Activated CD8-positive, alpha-beta memory T cell treated with anti-CD3 and anti-CD28 coated beads for 24 hours (primary cell): ENCODE measurements around the gene PAK4.

Experiments
- DNase-seq: peaks from one replicate; pipeline ENCODE4 v3.0.0-alpha.2; 2020

PAK4 gene

DNA sequence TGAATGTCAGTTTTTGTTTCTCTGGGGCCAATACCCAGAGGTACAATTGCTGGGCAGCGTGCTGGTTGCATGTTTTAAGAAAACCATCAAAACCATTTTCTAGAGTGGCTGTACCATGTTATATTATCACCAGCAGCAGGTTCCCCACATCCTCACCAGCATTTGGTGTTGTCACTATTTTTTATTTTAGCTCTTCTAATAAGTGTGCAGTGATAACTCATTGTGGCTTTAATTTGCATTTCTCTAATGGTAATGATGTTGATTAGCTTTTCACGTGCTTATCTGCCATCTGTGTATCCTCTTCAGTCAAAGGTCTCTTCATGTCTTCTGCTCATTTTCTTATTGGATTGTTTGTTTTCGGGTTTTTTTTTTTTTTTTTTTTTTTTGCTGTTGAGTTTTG lies 21.9 kb downstream of the PAK4 start:
- no peak for DNase-seq

GRCh38 chr19:39148939-39149529 lies 23.4 kb downstream of the PAK4 start:
- no peak for DNase-seq

DNA sequence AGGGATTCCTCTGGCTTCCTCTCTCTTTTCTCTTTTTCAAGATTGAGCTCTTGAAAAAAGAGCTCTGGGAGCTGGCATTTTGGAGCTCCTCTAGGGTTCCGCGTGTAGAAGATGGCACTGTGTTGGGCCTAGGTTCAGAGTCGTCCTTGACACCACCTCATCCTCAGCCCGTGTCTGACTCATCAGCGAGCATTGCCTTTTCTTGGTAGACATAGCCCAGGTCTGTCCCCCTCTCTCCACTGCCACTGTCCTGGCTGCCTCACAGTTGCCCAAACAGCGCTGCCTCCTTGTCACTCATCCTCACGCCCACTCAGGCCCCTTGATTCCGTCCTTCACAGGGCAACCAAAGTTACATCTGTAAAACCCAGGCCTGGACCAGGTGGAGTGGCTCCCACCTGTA lies 24.6 kb downstream of the PAK4 start:
- DNase-seq, result no peak

DNA sequence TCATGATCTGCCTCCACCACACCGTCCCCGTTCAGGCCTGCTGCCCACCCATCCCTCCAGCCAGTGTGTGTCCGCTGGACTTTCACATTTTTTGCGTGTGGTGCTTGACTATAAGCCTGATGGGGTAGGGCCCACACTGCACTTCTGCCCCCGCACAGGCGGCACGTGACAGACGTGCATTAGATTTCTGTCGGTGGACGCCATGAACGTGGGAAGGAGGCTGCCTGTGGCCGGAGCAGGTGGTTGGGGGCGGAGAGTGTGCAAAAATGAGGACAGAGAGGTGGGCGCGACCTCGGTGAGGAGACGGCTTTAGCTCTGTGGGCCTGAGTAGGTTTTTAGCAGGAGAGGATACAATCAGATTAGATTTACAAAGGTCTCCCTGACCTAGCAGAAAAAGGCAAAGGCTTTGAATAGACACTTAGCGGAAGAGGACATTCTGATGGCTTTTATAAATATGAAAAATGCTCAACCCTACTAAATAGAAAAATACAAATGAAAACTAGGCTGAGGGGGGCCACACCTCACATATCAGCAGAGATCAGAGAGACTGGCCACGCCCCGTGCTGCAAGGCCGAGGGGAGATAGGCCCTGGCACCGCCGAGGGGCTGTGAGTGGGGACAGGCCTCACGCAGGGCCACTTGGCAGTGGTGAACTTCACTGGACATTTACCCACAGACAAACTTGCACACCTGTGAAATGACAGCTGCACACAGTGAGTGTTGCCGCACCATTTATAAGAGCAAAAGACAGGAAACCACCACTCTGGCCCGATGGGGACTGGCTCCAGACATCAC lies 25.4 kb downstream of the PAK4 start:
- no peak for DNase-seq

DNA sequence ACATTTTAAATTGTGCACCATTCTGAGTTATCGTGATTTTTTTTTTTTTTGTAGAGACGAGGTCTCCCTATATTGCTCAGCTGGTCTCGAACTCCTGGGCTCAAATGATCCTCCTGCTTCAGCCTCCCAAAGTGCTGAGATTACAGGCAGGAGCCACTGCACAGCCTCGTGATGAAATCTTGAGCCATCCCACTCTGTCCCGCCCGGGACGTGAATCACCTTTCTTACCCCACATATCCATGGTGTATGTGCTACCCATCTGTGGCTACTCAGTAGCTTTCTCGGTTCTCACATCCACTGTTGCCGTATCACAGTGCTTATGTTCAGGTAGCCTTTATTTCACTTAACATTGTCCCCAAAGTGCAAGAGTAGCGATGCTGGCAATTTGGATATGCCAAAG lies 26.5 kb downstream of the PAK4 start:
- no peak for DNase-seq

DNA sequence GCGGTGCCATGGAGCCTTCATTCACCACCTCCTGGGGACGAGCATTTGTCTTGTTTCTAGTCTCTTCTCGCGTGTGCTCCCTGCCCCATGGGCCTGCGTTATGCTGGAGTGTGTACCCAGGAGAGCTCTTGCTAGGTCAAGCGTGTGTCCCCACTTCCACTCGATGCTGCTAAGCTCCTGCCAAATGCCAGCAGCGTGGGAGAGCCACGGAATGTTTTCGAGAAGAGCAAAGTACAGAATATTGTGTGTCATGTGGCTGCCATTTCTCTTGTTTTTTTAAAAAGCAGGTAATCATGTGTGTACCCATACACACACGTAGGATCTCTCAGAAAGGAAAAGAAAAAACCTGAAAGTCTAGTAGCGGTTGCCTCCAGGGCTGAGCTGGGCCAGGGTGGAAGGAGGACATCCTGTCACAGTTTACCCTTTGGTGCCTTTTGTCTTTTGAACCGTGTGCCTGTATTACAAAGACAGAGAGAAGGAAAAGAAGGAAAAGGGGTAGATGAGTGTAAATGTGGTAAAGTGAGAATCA lies 28.6 kb downstream of the PAK4 start:
- no peak for DNase-seq

DNA sequence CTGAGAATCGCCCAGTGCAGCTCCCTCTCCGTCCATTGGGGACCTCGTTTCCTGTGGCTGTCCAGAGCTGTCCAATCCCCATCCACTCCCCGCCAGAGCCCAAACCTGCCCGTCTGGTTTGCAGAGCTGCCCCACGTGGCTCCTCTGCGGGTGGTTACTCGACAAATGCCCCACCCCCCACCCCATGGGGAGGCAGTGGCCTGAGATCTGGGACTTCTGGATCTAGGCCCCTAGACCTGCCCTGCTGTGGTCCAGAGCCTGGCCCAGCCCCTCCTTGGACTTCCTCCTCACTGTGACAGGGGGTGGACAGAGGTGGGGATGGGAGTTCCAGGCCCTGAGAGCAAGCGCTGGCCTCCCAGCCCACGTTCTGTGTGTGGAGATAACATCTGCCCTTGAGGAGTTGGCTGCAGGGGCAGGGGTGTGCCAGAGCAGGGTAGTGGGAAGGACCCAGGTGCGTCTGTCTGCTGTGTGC lies 29.1 kb downstream of the PAK4 start:
- DNase-seq, result no peak

DNA sequence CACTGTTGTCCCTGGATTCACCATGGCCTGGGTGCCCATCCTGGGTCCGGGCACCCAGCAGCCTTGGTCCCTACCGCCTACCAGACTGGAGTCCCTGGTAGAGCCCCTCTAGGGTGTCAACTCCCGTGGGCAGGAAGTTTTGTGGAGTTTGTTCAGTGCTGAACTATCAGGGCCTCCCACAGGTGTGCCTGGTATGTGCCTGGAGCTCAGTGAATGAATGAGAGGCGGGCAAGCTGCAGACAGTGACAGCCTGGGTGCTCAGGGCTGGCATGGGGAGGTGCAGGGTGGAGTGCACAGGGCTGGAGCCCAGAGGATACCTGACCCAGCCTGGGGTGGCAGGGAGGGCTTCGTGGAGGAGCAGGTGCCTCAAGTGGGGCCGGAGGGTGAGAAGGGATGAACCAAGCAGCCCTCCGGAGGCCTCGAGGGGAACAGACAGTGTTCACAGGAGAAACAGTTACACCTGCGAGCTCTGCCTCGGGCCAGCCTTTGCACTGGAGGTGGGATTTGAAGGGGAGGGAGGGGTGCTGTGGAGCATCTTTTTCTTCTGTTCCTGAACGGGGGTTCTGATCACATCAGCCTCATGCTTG lies 29.6 kb downstream of the PAK4 start:
- DNase-seq, result no peak

- no peak for DNase-seq
Observed at GRCh38 chr19:39155741-39156140, 30.2 kb downstream of the PAK4 start.

GRCh38 chr19:39156326-39157230 lies 31.0 kb downstream of the PAK4 start:
- DNase-seq, result no peak

DNA sequence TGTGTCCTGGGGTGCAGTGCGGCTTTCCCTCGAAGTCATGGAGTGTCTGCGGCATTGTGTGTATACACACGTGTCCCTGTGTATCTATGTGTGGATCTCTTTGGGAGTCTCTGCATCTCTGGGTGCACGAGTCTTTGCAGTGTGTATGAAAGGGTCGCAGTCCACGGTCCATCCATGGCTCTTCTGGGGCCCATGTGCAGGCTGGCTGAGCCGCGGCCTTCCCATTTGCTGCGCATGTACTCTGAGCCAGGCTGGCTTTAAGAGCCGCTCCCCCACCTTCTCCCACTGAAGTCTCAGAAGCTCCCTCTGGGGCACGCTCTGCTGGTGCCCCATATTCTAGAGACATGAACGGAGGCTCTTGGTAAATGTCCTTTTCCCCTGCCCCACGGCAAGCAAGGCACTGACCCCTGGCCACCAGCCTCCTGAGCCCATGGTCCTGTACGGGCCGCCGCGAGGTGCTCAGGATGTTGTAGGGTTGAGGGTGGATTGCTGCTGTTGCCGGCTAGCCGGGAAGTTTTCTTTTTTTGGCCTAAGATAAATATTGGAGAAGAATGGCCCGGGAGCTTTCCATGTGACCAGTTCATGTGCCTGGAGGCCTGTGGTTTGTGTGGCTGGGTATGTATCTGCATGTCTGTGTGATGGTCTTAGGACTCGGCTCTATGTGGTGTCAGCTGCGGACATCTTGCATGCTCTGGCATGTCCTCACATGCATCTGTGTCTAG lies 31.9 kb downstream of the PAK4 start:
- no peak for DNase-seq

DNA sequence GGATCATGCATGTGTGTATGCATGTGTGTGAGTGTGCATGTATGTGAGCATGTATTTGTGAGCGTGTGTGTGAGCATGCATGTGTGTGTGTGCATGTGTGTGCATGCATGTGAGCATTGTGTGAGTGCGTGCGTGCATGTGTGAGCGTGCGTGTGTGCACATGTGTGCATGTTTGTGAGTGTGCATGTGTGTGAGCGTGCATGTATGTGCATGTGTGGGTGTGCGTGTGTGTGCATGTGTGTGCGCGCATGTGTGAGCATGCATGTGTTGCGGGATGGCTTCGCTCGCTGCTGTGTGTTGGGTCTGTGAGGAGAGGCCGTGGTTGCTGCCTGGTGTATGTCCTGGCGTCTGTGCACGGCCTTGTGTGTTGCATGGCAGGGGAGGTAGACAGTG lies 32.4 kb downstream of the PAK4 start:
- no peak for DNase-seq

DNA sequence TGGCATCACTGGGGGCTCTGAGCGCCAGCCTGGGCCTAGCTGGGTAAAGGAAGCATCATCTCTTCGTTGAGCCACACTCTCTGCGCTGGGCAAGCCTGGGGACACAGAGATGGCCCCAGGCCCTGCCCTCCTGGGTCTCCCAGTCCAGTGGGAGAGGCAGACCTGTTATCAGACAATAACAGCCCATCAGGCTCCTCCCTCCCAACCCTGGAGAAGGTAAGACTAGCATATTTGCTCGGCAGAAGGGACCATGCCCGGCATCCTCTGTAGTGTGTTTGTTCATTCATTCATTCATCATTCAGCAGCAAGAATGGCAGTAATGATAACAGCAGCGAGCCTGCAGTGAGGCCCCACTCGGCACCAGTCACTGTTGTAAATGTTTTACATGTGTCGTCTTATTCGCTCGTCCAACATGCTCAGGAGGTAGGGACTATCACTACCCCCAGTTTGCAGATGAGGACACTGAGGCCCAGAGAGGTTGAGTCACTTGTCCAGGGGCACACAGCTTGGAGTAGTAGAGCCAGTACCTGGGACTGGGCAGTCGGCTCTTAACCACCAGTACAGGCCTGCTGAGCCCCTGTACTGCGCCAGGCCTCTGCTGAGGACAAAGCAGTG lies 33.2 kb downstream of the PAK4 start:
- no peak for DNase-seq

- no peak for DNase-seq
Observed at GRCh38 chr19:39160523-39160861, 34.9 kb downstream of the PAK4 start.

- DNase-seq, result no peak
Observed at GRCh38 chr19:39160889-39161672, 35.5 kb downstream of the PAK4 start.

- DNase-seq, result no peak
Observed at GRCh38 chr19:39162441-39163043, 37.0 kb downstream of the PAK4 start.

DNA sequence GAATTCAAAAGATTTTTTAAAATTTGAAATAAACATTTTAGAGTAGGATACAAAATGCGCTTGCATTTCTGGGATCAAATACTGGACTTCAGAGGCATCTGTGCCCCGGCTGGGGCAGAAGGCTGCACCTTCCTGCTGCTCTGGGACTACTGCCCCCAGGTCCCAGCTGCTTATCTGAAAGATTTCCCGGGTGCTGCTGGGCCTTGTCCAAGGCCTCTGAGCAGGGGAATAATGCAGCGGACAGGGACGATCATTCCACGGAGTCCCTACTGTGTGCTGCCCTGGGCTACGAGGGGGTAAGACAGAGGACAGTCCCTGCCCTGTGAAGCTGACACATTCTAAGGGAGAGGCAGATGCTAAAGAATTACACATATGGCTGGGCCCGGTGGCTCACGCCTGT lies 38.0 kb downstream of the PAK4 start:
- no peak for DNase-seq

GRCh38 chr19:39164289-39164688 lies 38.7 kb downstream of the PAK4 start:
- no peak for DNase-seq

DNA sequence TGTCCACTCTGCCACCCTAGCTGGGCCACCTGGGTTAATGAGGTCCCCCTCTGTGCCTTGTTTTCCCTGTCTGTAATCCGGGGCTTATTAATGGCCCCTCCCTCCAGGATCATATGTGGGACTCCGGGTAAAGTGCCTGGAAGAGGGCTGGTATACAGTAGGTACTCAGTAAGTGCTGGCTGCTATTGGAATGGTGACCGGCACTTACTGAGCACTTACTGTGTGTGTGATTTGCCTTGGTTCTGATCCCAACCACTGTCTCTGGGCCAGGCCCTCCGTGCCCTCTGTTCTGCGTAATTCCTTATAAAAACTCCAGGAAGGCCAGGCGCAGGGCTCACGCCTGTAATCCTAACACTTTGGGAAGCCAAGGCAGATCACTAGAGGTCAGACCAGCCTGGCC lies 40.3 kb downstream of the PAK4 start:
- DNase-seq, result no peak

- no peak for DNase-seq
Observed at GRCh38 chr19:39166571-39167391, 41.2 kb downstream of the PAK4 start.
